Activated CD8-positive, alpha-beta memory T cell treated with anti-CD3 and anti-CD28 coated beads, Interleukin-2, amount 50 U/mL, for 48 hours (primary cell): Measurements from ENCODE around the gene EPHA1.

ENCODE experiments used
- DNase-seq: peaks from one replicate; pipeline ENCODE4 v3.0.0-alpha.2; 2020

The EPHA1 gene

GRCh38 chr7:143387156-143387975 is 21.3 kb downstream of the EPHA1 start:
- no peak for DNase-seq

DNA sequence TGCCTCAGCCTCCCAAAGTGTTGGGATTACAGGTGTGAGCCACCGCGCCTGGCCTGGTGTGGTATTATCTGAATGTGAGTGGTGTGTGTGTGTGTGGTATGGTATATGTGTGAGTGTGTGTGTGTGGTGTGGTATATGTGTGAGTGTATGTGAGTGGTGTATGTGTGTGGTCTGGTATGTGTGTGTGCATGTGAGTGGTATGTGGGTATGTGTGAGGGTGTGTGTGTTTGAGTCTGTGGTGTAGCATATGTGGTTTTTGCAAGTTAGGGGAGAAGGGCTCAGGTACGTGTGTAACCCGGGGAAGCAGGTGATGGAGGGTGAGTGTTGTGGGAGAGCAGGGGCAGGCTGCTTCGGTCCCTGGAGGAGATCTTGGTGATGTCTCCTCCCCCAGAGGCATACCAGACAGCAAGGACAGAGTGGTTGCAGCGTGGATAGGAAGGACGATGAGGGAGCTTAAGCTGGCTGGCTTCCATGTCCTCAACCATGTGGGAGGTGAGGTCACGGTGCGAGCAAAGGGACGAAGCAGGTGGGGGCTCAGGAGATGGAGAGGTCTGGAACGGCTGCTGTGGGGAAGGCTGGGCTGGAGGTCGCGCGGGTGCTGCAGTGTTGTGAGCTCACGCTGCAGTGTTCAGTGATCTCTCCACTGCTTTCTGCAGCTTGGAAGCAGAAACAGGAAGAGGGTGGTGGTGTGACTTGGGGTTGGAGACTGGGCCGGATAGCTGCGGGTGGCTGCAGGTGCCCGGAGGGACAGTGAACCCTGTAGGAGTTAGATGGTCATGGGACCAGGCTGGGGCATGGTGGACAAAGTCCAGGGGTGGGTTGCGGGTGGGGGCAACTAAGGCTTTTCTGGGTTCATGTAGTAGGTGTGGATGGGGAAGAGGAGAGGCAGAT is 22.5 kb downstream of the EPHA1 start:
- no peak for DNase-seq

DNA sequence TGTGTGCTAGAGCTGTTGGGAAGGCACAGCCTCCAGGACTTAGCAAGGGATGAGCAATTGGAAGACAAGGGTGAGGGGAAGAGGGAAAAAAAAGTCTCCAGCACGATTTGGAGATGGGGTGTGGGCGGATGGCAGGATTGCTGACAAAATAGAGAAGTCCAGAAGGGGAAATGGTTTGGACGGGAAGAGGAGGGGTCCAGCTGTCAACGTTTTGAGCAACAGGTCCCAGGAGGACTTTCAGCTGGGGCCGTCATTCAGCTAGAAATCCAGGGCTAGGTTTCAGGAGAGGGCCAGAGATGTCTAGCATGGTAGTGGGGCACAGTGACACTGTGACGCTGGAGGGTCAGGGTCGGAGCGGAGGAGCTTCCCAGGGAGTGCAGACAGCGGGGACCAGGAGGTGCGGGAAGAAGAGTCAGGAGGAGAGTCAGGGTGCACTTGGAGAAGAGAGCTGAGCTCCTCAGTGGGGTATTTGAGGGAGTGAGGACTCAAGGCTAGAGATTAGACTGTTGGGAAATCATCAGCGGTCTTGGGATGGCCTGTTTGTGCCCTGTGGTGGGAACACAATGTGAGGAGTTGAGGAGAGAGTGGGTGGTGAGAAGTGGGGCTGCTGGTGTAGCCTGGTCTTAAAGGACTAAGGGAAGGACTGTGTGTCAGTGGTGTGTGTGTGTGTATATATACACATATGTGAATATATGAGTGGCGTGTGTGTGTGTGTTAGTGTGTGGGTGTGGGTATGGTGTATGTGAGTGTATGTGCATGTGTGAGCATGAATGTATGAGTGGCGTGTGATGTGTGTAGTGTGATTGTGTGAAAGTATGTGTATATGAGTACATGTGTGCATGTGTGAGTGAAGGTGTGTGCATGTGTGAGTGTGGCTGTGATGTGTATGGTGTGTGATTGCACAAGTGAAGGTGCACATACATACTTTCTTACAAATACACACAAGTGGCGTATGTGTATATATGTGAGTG is 23.7 kb downstream of the EPHA1 start:
- no peak for DNase-seq

DNA sequence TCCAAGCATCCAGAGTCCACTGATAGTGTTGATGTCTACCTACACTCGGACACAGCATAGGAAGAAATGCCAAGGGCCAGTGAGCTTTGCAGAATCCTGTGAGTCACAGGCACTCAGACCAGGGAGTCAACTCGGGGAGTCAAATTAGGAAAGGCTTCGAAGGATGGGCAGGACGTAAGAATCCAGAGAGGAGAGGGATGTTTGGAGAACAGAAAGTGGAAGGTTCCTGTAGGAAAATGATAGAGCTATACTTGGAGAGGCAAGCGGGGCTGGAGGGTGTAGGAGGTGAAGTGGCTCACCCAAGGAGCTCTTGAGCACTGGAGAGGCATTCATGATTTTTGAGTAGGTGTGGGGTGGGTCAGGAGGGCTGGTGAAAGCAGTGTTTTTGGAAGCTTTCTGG is 24.5 kb downstream of the EPHA1 start:
- no peak for DNase-seq

GRCh38 chr7:143383642-143383957 is 25.1 kb downstream of the EPHA1 start:
- DNase-seq, result no peak

- no peak for DNase-seq
Observed at GRCh38 chr7:143382791-143383641, 25.6 kb downstream of the EPHA1 start.

DNA sequence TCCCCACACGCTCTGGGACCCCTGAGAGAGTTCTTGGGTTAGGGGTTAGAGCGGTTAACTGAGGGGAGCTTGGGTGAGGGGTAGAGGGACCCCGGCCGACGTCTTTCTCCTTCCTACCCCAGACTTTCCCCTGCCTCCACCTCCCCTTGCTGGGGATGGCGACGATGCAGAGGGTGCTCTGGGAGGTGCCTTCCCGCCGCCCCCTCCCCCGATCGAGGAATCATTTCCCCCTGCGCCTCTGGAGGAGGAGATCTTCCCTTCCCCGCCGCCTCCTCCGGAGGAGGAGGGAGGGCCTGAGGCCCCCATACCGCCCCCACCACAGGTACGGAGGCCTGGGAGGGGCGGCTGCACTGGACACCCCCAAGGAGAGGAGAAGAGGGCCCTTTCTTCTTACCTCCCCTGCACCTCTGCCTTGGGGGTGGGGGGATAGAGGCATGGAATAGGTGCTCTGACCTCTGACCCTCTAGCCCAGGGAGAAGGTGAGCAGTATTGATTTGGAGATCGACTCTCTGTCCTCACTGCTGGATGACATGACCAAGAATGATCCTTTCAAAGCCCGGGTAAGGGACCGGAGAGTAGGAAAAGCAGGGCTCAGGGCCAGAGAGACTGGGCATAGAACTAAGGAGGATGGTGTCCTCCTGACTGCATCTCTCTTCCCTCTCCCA is 26.4 kb downstream of the EPHA1 start:
- no peak for DNase-seq

DNA sequence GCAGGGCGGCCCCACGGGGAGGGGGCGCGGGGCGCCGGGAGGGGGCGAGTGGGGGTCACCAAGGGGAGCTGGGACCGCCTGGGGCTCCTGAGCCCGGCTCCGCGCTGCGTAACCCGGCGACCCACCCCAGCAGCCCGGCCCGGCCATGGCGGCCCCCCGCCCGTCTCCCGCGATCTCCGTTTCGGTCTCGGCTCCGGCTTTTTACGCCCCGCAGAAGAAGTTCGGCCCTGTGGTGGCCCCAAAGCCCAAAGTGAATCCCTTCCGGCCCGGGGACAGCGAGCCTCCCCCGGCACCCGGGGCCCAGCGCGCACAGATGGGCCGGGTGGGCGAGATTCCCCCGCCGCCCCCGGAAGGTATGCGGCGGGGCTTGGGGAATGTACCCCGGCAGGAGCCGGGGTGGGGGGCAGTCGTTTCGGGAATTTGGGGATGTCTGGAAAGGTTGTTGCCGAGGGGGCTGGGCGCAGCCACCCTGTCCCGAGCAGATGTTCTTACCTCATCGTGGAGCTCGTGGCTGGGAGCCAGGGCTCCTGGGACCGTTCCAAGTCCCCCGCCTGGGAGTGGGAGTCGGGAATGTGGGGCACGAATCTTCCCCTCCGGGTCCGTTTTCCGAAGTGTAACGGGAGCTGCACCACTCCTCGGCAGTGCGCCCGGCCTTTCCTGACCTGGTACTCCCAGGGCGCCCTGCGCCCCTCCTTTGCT is 27.1 kb downstream of the EPHA1 start:
- peak; percentile 68 for DNase-seq

- peak; percentile 89 for DNase-seq
Observed at GRCh38 chr7:143380646-143381426, 27.8 kb downstream of the EPHA1 start, which contains the start of gene ZYX. Gene ZYX, plus strand, starts transcription at chr7:143381345. Its CDS starts 227 bp downstream, at chr7:143381572.

GRCh38 chr7:143380260-143380645 is 28.4 kb downstream of the EPHA1 start:
- DNase-seq, result peak; percentile 95

- DNase-seq, result no peak
Observed at GRCh38 chr7:143379611-143380259, 28.9 kb downstream of the EPHA1 start.

DNA sequence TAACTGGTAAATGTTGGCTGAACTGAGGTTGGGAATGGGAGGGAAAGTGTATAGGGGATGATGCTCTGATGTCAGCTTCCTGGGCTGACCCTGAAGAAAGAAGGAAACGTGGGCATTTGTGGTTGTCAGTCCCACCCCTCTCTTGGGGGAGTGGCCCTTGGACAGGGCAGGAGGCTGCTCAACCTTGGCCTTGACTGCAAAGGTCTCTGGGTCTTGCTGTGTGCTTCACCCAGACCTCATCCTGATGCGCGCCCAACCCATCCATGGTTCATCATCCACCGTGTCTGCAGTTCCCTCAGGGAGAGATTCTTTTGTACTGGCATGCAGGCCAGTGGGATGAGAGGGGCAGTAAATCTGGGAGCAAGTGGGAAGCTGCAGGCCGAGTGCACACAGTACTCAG is 32.3 kb downstream of the EPHA1 start:
- no peak for DNase-seq

- no peak for DNase-seq
Observed at GRCh38 chr7:143375298-143376034, 33.2 kb downstream of the EPHA1 start.

- no peak for DNase-seq
Observed at GRCh38 chr7:143374561-143374960, 34.1 kb downstream of the EPHA1 start.

GRCh38 chr7:143373255-143373794 is 35.3 kb downstream of the EPHA1 start:
- DNase-seq, result no peak

- DNase-seq, result no peak
Observed at GRCh38 chr7:143372070-143372469, 36.6 kb downstream of the EPHA1 start.

- DNase-seq, result no peak
Observed at GRCh38 chr7:143369678-143370651, 38.7 kb downstream of the EPHA1 start.
